ENCODE results near the gene ETDC.

GRCh38 chrX:135273162-135273561, 36.1 kb upstream of the ETDC start:
- TF ChIP-seq, protein P1, sequence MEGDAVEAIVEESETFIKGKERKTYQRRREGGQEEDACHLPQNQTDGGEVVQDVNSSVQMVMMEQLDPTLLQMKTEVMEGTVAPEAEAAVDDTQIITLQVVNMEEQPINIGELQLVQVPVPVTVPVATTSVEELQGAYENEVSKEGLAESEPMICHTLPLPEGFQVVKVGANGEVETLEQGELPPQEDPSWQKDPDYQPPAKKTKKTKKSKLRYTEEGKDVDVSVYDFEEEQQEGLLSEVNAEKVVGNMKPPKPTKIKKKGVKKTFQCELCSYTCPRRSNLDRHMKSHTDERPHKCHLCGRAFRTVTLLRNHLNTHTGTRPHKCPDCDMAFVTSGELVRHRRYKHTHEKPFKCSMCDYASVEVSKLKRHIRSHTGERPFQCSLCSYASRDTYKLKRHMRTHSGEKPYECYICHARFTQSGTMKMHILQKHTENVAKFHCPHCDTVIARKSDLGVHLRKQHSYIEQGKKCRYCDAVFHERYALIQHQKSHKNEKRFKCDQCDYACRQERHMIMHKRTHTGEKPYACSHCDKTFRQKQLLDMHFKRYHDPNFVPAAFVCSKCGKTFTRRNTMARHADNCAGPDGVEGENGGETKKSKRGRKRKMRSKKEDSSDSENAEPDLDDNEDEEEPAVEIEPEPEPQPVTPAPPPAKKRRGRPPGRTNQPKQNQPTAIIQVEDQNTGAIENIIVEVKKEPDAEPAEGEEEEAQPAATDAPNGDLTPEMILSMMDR (IDR thresholded peaks at IDR 0.05), result no peak
- TF ChIP-seq AFF4 (CRISPR knock-in tag; IDR thresholded peaks at IDR 0.05; ENCODE audit: borderline replicate concordance) (no peak), USF2 (CRISPR knock-in tag; IDR thresholded peaks at IDR 0.05) (no peak), NFE2L1 (CRISPR knock-in tag; IDR thresholded peaks at IDR 0.05) (no peak)
- TF ChIP-seq, protein P2, sequence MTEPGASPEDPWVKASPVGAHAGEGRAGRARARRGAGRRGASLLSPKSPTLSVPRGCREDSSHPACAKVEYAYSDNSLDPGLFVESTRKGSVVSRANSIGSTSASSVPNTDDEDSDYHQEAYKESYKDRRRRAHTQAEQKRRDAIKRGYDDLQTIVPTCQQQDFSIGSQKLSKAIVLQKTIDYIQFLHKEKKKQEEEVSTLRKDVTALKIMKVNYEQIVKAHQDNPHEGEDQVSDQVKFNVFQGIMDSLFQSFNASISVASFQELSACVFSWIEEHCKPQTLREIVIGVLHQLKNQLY (CRISPR knock-in tag; IDR thresholded peaks at IDR 0.05), result no peak

Data from WTC11 (cell line).